RWPE1 (cell line): ENCODE results near the gene METTL26.

Experiments
- CTCF ChIA-PET: fragments of 350-600 bp; sonication (Branson Sonifier 250); formaldehyde crosslinking; extraction: SDS; loops from one replicate; lab custom pipeline; 2021; lab: Yijun Ruan, JAX
- POLR2A ChIA-PET: fragments of 400-600 bp; formaldehyde crosslinking; extraction: SDS; loops from one replicate; lab custom pipeline; 2020; ENCODE audit warnings: antibody characterized with exemption; ENCODE audit not compliant: low non-redundant PET; lab: Yijun Ruan, JAX
- DNase-seq: peaks from one replicate; pipeline ENCODE4 v3.0.0; 2012; ENCODE audit warnings: low spot score
- H3K27ac ChIP-seq: fragments of 450-650 bp; 2 replicates; pipeline ENCODE4 v1.5.1; 2017
- CTCF ChIP-seq: fragments of 450-650 bp; conservative IDR thresholded peaks from 2 replicates; pipeline ENCODE4 v1.5.1; 2017; ENCODE audit warnings: low read depth, mild to moderate bottlenecking

METTL26 gene

GRCh38 chr16:630815-631405, 5.2 kb downstream of the METTL26 start, which contains the start of gene WFIKKN1:
WFIKKN1 (plus strand) TSS chr16:630985; CDS start chr16:631254, 269 bp downstream.
- POLR2A ChIA-PET: interaction anchor here (1.0 kb wide), 1 partner anchor 38 kb away, joined by 3 read pairs; no protein-coding TSS in a partner anchor
- no peak for TF ChIP-seq CTCF
- CTCF ChIA-PET: interaction anchor here (0.5 to 1.1 kb wide), 2 partner anchors 38 to 84 kb away, joined by 5 to 9 read pairs; no protein-coding TSS in a partner anchor
- peak within 1 kb of the TSS; percentile 97 for H3K27ac ChIP-seq
- DNase-seq: no peak

- peak overlapping the region; percentile 97 for H3K27ac ChIP-seq
- no peak for TF ChIP-seq CTCF
- no peak for DNase-seq
- ChIA-PET POLR2A (interaction anchor here (1.0 kb wide), 1 partner anchor 37 kb away, joined by 3 read pairs; no protein-coding TSS in a partner anchor), CTCF (interaction anchor here (0.7 to 1.1 kb wide), 2 partner anchors 37 to 1056 kb away, joined by 6 to 9 read pairs; no protein-coding TSS in a partner anchor)
These were observed 5.8 kb downstream of the METTL26 start for GRCh38 chr16:630249-630814.

DNA sequence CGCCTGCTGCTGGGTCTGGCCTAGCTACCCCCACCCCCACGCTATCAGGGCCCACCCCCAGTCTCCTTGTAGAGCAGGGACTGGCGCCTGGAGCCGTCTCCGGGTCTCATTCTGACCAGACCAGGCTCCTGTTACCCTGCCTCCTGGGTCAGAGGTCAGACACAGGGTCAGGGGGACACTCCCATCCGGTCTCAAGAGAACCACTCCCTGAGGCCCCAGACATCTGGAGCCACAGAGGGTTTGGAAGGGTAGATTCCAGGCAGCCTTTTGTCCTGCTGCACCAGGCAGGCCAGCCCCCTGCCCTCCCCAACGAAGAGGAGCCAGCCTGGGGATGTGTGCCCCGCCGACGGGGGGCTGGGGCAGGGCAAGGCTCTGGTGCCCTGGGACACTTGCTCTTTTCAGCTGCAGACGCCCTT, 6.3 kb downstream of the METTL26 start:
- peak overlapping the region; percentile 97 for H3K27ac ChIP-seq
- CTCF ChIA-PET: interaction anchor here (0.7 kb wide), 1 partner anchor 1056 kb away, joined by 6 read pairs; no protein-coding TSS in a partner anchor
- POLR2A ChIA-PET: no interaction called here
- no peak for DNase-seq
- no peak for TF ChIP-seq CTCF

- POLR2A ChIA-PET: no interaction called here
- no peak for DNase-seq
- no peak for TF ChIP-seq CTCF
- CTCF ChIA-PET: interaction anchor here (0.6 kb wide), 1 partner anchor 10 kb away, joined by 3 read pairs; no protein-coding TSS in a partner anchor
- peak overlapping the region; percentile 97 for H3K27ac ChIP-seq
These were observed 6.8 kb downstream of the METTL26 start for GRCh38 chr16:629185-629832.

GRCh38 chr16:628321-629061, 7.6 kb downstream of the METTL26 start:
- CTCF ChIA-PET: interaction anchor here (0.6 to 1.7 kb wide), 2 partner anchors 9 to 36 kb away, joined by 3 to 6 read pairs; no protein-coding TSS in a partner anchor
- TF ChIP-seq CTCF: no peak
- POLR2A ChIA-PET: no interaction called here
- H3K27ac ChIP-seq: peak overlapping the region; percentile 97
- no peak for DNase-seq
